Cardiac muscle cell (in vitro differentiated cells and primary cell): ENCODE results near the gene MDM1. TPM values are rescaled to one million over a fixed set of nuclear protein-coding genes. Genes with fewer than 3 reads are reported as not detected.
A peak's percentile ranks its signal among the peaks of the same experiment; 100 is the strongest.

Experiments
- DNase-seq, 2 donors: peaks; one replicate each; pipeline versions ENCODE4 v3.0.0 to v3.0.0-alpha.2; 2010 to 2017; ENCODE audit warnings: low read depth in 1 of 2, low spot score in 1 of 2
- H3K27ac ChIP-seq: fragments of 200-600 bp; sonication (generic); 2 replicates; pipeline ENCODE4 v1.5.1; 2016
- H3K27me3 ChIP-seq: fragments of 200-600 bp; sonication (generic); 2 replicates; pipeline ENCODE4 v1.6.0; 2016; ENCODE audit warnings: control low read depth
- H3K36me3 ChIP-seq: fragments of 200-600 bp; sonication (generic); 2 replicates; pipeline ENCODE4 v1.5.1; 2016; ENCODE audit warnings: control low read depth
- H3K4me1 ChIP-seq: fragments of 200-600 bp; sonication (generic); 2 replicates; pipeline ENCODE4 v1.8.1; 2017; ENCODE audit warnings: low read depth, mild to moderate bottlenecking, mixed run types
- H3K4me3 ChIP-seq: fragments of 200-600 bp; sonication (generic); 2 replicates; pipeline ENCODE4 v1.5.1; 2016; ENCODE audit warnings: mild to moderate bottlenecking
- H3K9me3 ChIP-seq: fragments of 200-600 bp; sonication (generic); 2 replicates; pipeline ENCODE4 v1.5.1; 2017; ENCODE audit warnings: low read depth, mild to moderate bottlenecking, control low read depth
- polyA plus RNA-seq: library from polyadenylated mRNA; unstranded; fragments of >200 nt; fragmentation: Nextera tagmentation; extraction: Ambion mirVana; gene quantifications from 2 replicates; pipeline ENCODE4 v1.2.1, GENCODE V29; 2016
- total RNA-seq: library from RNA; depleted of rRNA; stranded (reverse); fragments of >200 nt; gene quantifications from 2 replicates; pipeline ENCODE4 v1.2.3, GENCODE V29; 2016
- TF ChIP-seq, protein P1 (sequence below): IDR thresholded peaks from 2 replicates; pipeline ENCODE4 v1.5.1; 2012; ENCODE audit warnings: low read depth, mild to moderate bottlenecking, low read length

Gene MDM1
- total and polyA plus RNA-seq, 2 experiments from 2014 or later = 13.4 to 23.9 TPM

DNA sequence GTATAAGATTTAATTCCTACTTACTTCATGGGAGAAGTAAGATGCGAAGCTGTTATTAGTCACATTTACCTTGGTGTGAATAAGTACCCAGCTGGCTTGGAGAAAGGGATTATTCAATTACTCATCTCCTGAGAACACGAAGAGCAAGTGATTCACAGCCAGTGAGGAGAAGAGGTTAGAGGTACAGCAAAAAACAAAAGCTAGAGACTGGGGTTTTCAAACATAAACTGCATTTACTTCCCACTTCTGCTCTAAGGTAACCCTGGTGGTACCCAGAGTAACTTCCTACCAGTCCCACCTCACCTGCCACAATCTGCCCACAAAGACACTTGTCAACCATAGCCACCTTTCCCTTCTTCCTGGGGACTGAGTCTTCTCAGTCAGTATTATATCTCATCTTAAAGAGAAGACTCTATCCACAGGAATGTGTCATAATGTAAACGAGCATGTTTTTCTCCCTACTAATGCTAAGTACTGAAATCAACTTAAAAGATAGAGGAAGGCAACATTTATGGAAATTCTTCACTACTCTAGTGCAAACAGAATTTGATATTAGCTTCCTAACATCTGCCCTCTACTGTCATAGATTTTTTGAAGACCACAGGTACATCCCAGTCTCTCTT is 72.7 kb downstream of the MDM1 start:
- H3K27ac ChIP-seq = no peak overlapping the region
- TF ChIP-seq, protein P1, sequence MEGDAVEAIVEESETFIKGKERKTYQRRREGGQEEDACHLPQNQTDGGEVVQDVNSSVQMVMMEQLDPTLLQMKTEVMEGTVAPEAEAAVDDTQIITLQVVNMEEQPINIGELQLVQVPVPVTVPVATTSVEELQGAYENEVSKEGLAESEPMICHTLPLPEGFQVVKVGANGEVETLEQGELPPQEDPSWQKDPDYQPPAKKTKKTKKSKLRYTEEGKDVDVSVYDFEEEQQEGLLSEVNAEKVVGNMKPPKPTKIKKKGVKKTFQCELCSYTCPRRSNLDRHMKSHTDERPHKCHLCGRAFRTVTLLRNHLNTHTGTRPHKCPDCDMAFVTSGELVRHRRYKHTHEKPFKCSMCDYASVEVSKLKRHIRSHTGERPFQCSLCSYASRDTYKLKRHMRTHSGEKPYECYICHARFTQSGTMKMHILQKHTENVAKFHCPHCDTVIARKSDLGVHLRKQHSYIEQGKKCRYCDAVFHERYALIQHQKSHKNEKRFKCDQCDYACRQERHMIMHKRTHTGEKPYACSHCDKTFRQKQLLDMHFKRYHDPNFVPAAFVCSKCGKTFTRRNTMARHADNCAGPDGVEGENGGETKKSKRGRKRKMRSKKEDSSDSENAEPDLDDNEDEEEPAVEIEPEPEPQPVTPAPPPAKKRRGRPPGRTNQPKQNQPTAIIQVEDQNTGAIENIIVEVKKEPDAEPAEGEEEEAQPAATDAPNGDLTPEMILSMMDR = no peak
- peak in 1 of 2 donors; percentile 44 for DNase-seq
- H3K9me3 ChIP-seq = no peaks in the 10 kb centered on the region
- H3K4me1 ChIP-seq = no peaks in the 10 kb centered on the region
- H3K36me3 ChIP-seq = no peaks in the 10 kb centered on the region
- H3K27me3 ChIP-seq = no peaks in the 10 kb centered on the region
- H3K4me3 ChIP-seq = no peak overlapping the region

DNA sequence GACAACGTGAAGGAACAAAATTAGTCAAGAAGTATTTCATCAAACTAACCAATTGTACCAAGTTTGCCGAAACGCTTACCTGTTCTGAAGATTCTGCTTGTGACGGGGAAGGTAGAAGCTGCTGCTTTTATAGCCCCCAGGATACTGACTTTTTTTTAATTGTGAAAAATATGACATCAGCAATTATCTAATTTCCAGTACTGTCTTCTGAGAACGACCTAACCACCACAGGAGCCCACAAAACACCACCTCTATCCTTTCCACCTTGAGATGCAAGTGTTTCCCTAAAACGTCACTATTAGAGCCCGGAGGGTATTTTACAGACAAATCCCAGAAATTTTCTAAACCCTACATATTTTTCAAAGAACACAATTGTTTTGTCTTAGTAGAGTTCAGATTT is 78.7 kb downstream of the MDM1 start, which contains the start of gene IL22:
Gene IL22, minus strand, starts transcription at position 101 of the 400 bp plus-strand sequence. CDS start 156 bp downstream, outside the sequence.
- Histone ChIP-seq H3K4me3 (no peak within 1 kb of the TSS), H3K9me3 (no peaks in the 10 kb centered on the region), H3K27me3 (no peaks in the 10 kb centered on the region), H3K36me3 (no peaks in the 10 kb centered on the region), H3K27ac (no peak within 1 kb of the TSS), H3K4me1 (no peaks in the 10 kb centered on the region)
- no peak for DNase-seq
- TF ChIP-seq, protein P1 = no peak

DNA sequence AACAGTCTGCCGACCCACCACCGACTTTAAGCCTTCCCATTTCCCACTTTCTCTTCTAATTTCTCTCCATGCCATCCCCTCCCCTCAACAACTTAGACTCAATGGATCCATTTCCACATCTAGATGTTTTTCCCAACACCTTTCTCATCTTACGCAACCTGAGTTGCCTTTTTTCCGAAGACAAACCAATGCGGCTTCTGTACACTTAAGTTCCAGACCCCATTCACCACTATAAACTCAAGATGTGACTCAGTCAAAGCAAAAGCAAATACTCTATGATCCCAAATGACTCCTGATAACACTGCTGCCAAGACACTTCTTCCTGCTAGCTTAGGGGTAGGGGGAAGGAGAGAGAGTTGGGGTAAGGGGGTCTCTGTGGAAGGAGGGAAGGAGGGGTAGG is 80.1 kb downstream of the MDM1 start:
- Histone ChIP-seq H3K27me3 (no peaks in the 10 kb centered on the region), H3K4me1 (peaks cover 3% of the 10 kb centered on the region), H3K9me3 (no peaks in the 10 kb centered on the region), H3K4me3 (no peak overlapping the region), H3K36me3 (no peaks in the 10 kb centered on the region), H3K27ac (no peak overlapping the region)
- TF ChIP-seq, protein P1 = no peak
- no peak for DNase-seq

DNA sequence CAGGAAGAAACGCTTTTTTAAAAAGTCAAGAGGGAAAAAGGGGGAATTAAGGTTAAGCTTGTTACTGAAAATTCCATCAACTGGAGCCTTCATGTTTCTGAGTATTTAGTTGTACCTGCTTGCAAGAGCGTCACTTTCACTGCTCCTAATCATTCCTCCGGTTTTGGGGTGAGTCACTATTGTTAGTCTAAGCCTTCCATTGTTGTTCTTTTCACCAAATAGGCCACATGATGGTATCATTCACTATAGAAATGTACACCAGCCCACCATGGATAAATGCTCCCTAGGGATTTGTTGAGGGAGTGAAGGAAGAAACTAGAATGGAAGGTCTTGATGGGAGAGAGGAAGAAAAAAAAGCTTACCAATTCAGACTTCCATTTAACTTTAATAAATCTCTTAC is 81.7 kb downstream of the MDM1 start:
- no peak overlapping the region for H3K4me3 ChIP-seq
- DNase-seq = no peak
- H3K4me1 ChIP-seq = peaks cover 16% of the 10 kb centered on the region
- no peaks in the 10 kb centered on the region for H3K27me3 ChIP-seq
- H3K36me3 ChIP-seq = no peaks in the 10 kb centered on the region
- no peaks in the 10 kb centered on the region for H3K9me3 ChIP-seq
- TF ChIP-seq, protein P1 = no peak
- no peak overlapping the region for H3K27ac ChIP-seq

DNA sequence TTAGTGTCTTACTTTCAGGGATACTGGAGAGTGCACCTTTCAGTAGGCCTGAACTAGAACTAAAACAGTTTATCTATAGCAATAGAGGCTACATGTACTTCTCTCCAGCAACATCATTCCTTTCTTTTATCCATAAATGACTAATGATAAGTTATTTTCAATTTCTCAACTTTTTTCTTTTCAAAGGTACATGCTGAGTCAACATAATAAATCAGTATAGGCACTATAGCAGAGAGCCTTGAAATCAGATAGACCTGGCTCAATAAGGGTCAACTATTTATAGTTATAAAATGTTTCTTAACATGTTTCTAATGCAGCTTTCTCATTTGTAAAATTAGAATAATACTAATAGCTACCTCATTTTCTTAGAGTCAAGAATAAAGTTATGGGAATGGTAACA is 84.4 kb downstream of the MDM1 start:
- TF ChIP-seq, protein P1 = no peak
- no peaks in the 10 kb centered on the region for H3K9me3 ChIP-seq
- peaks cover 32% of the 10 kb centered on the region for H3K4me1 ChIP-seq
- H3K4me3 ChIP-seq = no peak overlapping the region
- no peaks in the 10 kb centered on the region for H3K36me3 ChIP-seq
- no peaks in the 10 kb centered on the region for H3K27me3 ChIP-seq
- peak overlapping the region; percentile 8 for H3K27ac ChIP-seq
- DNase-seq = no peak
